ENCODE measurements around the gene MRPS18A. TPM values are rescaled to one million over a fixed set of nuclear protein-coding genes. Genes with fewer than 3 reads are reported as not detected.

Gene MRPS18A
- total RNA-seq, 1 donor from 2014 or later: 39.5 TPM

GRCh38 chr6:43629505-43630300 is 57.9 kb downstream of the MRPS18A start:
- DNase-seq (peak; percentile 96), ATAC-seq (ENCODE audit: poor library complexity) (peak; percentile 90)
- intact Hi-C loops (cut with DNase I): no loop called here

DNA sequence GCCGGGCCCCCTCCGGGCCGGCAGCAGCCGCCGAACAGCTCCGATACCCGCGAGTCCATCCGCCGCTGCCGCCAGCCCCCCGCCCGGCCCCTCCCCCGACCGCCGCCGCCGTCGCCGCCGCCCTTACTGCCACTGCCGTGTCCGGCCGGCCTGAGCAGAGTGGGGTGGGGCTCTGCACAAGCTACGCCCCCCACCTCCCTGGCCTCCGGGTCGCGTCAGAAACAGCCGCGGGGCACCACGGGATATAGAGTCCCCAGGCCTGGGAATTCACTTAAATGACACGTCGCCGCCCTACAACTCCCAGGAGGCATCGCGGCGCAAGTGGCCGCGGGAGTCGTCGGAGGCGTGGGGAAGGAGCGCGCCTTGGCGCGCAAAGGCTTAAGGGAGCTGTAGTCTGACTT is 58.5 kb downstream of the MRPS18A start, which contains the start of gene GTPBP2:
GTPBP2 (minus strand) TSS at position 161 of the 401 bp plus-strand sequence; CDS start at position 59, 102 bp downstream.
- DNase-seq (peak; percentile 100), ATAC-seq (ENCODE audit: poor library complexity) (peak; percentile 90)
- intact Hi-C loops (cut with DNase I): no loop called here

DNA sequence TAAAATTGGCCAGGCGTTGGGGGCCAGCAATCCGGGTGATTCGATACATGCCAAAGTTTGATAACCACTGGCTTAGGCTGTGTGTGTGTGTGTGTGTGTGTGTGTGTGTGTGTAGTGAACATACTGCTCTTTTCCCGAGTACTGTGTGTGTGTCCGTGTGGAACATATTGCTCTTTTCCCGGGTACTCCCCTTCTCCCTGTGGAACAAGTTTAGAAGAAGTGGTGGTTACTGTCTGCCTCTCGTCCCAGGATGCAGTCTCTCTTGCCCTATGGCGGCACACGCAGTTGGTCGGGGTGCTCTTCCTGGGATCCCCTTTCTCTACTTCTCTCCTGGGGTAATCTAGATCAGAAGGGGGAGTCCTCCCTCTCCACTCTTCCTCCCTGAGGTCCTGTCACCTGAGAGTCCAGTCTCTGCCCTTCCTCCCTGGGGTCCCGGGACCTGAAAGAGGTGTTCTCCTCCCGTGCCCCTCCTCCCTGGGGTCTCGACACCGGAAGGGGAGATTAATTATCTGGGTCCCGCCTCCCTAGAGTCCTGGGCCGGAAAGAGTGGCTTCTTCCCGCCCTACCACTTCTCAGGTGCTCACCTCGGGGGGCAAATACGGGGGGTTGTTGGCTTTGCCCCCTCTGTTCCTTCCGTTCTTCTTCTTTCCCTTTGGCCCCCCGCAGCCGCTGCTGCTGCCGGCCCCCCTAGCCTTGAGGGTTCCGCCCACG is 59.0 kb downstream of the MRPS18A start:
- intact Hi-C loops (cut with DNase I): no loop called here
- ATAC-seq (ENCODE audit: poor library complexity) (peak; percentile 1), DNase-seq (no peak)

DNA sequence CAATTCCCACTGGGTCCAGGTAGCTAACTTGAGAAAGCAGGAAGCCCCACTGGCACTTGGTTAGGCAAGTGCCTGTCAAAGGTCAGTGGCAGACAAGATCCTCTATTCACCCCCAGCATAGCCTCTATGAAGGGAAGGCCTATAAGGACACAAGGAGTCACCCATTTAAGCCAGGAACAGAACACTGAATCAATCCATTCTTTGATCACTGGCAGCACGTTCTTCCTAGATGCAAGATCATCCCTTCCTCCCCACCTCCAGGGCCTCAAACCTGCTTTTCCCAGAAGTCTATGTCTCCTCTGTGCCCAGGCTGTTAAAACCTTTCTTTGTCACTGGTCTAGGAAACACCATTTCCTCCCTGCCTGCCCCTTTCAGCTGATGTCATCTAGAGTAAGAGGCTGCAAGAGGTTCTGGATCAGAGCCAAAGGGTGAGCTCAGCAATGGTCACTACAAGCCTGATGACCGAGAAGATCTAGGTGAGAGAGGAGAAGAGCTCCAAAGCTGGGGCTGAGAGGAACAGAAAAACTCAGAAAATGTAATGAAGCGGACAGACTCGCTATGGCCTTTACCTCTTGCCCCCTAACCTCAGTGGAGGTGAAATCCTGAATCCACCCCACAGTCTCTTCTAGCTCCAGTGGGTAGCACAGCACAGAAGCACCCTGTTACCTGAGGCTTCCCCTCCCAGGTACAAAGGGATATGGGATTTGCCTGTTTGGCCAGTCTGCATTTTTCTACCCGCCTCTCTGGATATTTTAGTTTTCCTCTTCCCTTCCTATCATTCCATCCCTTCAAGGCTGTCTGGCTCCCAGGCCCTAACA is 60.4 kb downstream of the MRPS18A start:
- DNase-seq: peak; percentile 65
- ATAC-seq (ENCODE audit: poor library complexity): no peak
- intact Hi-C loops (cut with DNase I): no loop called here

- ATAC-seq (ENCODE audit: poor library complexity): no peak
- no peak for DNase-seq
- intact Hi-C loops (cut with DNase I): no loop called here
Observed at GRCh38 chr6:43625393-43625992, 62.1 kb downstream of the MRPS18A start.

DNA sequence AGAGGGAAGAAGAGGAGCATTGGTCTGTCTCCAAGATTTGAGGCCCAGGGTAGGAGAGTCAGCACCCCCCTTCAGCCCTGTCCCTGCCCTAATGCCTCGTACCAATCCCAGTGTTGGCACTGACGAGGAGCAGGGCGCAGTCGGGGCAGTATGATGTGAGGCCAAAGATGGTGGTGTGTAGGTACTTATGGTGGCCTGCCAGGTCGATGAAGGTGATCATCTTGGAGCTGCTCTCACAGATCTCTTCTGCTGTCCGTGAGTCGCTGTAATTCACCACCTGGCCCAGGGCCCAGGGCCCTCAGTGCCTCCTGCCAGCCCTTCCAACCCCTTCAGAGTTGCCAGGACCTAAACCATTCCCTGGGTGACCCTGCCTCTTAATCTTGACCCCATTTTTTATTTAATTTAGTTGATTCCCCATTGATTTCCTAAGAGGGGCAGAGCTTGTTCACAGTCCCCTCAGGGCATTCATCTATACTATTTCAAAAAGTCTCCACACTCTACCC is 62.8 kb downstream of the MRPS18A start:
- intact Hi-C loops (cut with DNase I): no loop called here
- ATAC-seq (ENCODE audit: poor library complexity): no peak
- no peak for DNase-seq

DNA sequence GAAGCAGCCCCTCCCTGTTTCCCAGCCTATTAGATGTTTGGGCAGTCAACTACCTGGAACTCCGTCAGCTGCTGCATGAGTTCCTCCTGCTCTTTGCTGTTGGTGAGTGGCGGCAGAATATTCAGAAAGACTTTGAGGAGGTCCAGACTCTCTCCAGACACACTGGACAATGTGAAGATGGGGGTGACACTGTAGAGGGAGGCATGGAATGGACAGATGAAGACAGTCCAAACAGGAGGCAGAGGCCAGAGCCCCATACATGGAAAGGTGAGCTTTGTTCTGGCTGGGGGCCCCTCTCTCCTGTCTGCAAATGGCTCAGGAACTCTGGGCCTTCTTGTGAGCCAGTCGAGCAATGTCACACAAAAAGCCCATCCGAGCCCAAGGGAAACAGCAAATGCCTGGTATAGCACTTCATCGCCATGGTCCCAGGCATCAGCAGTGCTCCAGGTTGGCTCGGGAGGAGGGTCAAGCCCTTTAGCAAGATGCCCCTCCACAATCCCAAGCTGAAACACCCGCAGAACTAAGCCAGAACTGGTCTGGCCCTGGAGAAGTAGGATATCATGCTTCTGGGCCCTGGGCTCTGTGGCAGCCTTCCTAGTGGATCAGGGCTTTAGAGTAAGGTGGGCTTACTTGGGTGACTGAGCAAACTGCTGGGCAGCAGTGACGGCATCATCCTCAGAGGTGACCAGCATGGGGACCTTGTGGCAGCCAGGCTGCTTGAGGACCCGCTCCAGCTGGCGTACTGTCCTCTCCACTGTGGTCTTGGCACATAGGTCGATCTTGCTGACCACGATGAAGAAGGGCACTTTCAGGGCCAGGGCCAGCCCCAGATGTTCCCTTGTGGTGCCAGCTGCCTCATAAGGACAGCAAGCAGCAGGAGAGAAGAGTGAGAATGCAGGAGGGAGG is 63.5 kb downstream of the MRPS18A start:
- intact Hi-C loops (cut with DNase I): no loop called here
- no peak for ATAC-seq (ENCODE audit: poor library complexity)
- no peak for DNase-seq

DNA sequence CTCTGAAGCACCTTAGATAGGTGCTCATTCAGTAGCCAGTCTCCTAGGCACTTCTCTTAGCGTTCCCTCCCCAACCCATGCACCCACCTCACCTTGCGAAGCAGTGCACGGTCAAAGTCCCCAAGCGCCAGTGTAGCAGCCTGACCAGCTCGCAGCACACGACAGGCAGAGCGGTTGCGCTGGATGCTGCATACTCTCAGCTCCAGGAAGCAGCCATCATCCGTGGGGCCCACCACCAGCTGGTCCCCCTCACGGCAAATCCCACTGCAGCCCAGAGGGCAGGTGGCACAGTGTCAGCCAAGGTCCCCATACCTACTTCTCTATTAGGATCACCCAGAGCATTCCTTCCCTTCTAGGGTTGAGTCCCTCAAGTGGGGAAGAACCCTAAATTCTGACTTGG is 65.0 kb downstream of the MRPS18A start:
- no peak for ATAC-seq (ENCODE audit: poor library complexity)
- intact Hi-C loops (cut with DNase I): no loop called here
- DNase-seq: no peak

- ATAC-seq (ENCODE audit: poor library complexity) (no peak), DNase-seq (no peak)
- intact Hi-C loops (cut with DNase I): no loop called here
Observed at GRCh38 chr6:43621836-43622180, 65.8 kb downstream of the MRPS18A start.

Other genes starting within 250 kb of the MRPS18A start
- gene DLK2, start 232.2 kb downstream of the MRPS18A start, total RNA-seq: 1.0 TPM
- gene TJAP1, start 210.2 kb downstream of the MRPS18A start, total RNA-seq: 20.5 TPM
- 1.4 TPM for gene LRRC73, start 177.4 kb downstream of the MRPS18A start, total RNA-seq
- 64.0 TPM for gene YIPF3, start 170.9 kb downstream of the MRPS18A start, total RNA-seq
- 15.6 TPM for gene POLR1C, start 170.7 kb downstream of the MRPS18A start, total RNA-seq
- gene XPO5, start 111.8 kb downstream of the MRPS18A start, total RNA-seq: 12.9 TPM
- 6.9 TPM for gene POLH, start 111.6 kb downstream of the MRPS18A start, total RNA-seq
- gene GTPBP2, start 58.5 kb downstream of the MRPS18A start, total RNA-seq: 25.1 TPM
- gene MAD2L1BP, start 52.0 kb downstream of the MRPS18A start, total RNA-seq: 26.1 TPM
- gene RSPH9, start 42.8 kb downstream of the MRPS18A start, total RNA-seq: 0.16 TPM
- gene VEGFA, start 82.4 kb upstream of the MRPS18A start, total RNA-seq: 230 TPM

All from Right ventricle myocardium superior (tissue), 1 donor.